GF-D8 (cell line): ENCODE results near the gene CFAP58.
A peak's percentile ranks its signal among the peaks of the same experiment; 100 is the strongest.

Source experiments
- DNase-seq: peaks from one replicate; lab custom pipeline; 2025; lab: John Stamatoyannopoulos, UW

CFAP58 gene

GRCh38 chr10:104334965-104335650, 18.5 kb upstream of the CFAP58 start:
- DNase-seq, result no peak

GRCh38 chr10:104336821-104337467, 16.7 kb upstream of the CFAP58 start:
- DNase-seq, result no peak

GRCh38 chr10:104337521-104337984, 16.1 kb upstream of the CFAP58 start:
- DNase-seq, result peak; percentile 67

- peak; percentile 81 for DNase-seq
Measured at GRCh38 chr10:104337985-104338735, 15.5 kb upstream of the CFAP58 start, which contains the start of gene ITPRIP. Gene ITPRIP, minus strand, starts transcription at chr10:104338465. Its CDS starts 22,414 bp downstream, at chr10:104316051.

DNA sequence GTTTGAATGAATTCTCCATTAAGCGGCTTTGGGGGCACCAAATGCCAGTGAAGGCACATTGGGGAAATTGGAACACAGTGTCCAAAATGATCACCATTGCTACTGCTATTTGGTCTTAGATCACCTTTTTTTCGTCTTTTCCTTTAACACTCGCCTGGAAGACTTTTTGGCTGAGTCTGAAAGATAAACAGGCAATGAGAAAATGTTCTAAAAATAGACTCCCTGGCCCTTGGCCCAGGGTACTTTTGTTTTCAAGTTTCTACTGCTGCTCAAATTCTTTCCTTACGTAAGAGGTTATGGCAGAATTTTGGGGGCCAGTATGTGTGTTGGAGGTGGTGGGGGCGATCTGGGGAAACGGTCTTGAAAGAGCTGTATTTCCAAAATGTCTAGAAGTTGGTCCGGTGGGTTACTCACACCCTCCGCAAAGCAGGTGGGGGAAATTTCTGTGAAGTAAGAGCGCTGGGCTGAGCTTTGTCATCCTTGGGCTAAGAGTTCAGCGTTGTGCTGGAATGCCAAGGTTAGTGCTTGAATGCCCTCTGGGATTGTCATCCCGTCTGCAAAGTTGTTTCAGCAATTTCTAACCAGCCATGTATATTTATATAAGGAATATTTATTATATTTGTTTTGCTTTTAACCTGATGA, 14.0 kb upstream of the CFAP58 start:
- no peak for DNase-seq

- no peak for DNase-seq
Measured at GRCh38 chr10:104340111-104340526, 13.5 kb upstream of the CFAP58 start.

DNA sequence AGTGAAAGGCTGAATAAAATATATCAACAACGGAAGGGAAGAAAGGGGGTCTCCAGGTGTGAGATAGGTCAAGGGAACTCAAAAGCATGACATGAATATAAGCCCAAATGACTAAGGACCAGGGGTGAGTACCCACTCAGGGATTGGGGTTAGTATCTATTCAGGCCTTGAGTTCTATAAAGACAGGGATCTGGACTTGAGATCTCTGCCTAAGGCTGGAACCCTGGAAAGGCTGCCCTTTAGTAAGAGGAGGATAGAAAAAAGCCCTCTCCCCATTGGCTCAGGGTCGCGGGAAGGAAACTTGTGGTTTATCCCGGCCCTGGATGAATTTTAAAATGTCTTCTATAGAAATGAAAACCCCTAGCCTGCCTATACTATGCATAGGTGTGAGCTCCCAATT, 13.0 kb upstream of the CFAP58 start:
- no peak for DNase-seq

DNA sequence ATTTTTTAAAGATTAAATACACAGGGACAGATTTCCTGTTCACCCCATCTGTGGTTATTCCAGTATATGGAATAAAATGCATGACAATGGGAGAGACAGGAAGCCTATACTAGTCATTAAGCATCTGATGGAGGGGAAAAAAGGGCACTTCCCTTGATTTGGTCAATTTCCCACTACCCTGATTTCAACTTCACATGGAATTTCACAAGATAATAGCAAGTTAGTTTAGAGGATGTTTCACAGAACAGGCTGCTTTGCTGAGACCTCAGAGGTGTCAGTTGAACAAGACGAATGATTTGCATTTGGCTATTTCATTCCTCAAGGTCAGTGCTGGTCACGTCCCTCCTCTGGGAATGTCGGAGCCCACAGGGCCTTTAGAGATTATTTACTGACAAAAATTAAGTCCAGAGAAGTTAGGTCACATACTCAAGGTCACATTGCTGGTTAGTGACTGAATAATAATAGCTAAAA, 10.7 kb upstream of the CFAP58 start:
- DNase-seq, result no peak

- no peak for DNase-seq
Measured at GRCh38 chr10:104344219-104344618, 9.4 kb upstream of the CFAP58 start.

DNA sequence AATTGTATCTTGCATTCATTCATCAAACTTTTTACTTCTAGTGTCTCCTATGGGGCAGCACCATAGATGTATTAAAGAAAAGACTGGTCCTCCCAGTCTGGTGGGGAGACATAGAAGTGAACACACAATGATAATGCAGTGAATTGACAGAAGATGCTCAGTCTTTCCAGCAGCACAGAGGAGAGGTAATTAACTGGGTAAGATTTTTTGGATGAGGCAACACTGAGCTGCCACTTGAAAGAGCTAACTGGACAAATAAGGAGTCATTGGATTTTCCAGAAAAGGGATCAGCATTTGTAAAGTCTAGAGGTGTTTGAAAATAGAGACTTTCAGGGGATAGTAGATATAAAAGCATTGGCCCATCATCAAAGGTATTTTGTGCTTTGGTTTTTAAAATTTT, 8.1 kb upstream of the CFAP58 start:
- DNase-seq, result no peak

GRCh38 chr10:104345941-104346340, 7.7 kb upstream of the CFAP58 start:
- no peak for DNase-seq

GRCh38 chr10:104347295-104348045, 6.2 kb upstream of the CFAP58 start:
- no peak for DNase-seq

- DNase-seq, result no peak
Measured at GRCh38 chr10:104348601-104349000, 5.0 kb upstream of the CFAP58 start.

DNA sequence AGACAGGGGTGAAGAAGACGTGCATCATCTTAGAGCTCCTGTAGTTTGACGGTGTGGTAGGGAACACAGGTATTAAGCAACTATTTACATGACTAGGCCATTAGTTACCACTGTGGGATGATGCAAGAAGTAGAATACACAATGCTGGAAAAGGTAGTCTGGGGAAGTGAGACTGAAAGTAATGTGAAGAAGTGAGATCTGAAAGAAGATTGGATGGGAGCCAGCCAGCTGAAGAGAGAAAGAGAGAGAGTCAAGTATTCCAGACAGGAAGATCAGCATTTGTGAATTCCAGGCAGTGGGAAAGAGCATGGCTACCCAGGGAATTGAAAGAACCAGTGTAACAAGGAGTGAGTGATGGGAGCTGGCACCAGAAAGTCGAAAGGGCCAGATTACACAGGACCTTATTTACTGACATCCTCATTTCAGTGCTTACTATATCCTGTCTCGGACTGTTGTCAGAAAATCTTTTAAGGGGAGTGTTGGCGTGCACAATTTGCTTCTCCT, 4.0 kb upstream of the CFAP58 start:
- DNase-seq, result peak; percentile 40

DNA sequence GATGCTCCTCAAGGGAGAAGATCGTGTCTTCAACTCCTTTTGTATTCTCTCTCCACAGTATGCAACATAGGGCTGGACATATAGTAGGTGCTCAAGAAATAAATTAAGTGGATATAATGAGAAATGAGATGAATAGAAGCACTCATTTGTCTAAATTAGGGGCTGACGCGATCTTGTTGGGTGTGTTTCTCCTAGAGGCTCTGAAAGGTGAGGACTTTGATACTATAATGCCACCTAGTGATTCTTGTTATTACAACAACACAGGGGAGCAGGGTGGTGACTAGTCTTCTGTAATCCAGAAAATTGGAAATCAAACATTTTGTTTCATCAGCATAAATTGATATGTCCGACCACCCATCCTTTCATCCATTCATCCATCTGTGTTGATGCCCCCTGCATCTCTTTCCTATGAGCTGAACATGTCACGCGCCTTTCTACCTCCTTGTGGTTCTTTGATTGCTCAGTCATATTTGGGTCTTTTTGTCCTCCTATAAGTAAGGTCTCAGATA, 3.5 kb upstream of the CFAP58 start:
- DNase-seq, result peak; percentile 28

GRCh38 chr10:104351061-104351702, 2.5 kb upstream of the CFAP58 start:
- peak; percentile 40 for DNase-seq

- DNase-seq, result no peak
Measured at GRCh38 chr10:104351919-104352318, 1.7 kb upstream of the CFAP58 start.

- DNase-seq, result no peak
Measured at GRCh38 chr10:104359811-104360210, 6.2 kb downstream of the CFAP58 start.

DNA sequence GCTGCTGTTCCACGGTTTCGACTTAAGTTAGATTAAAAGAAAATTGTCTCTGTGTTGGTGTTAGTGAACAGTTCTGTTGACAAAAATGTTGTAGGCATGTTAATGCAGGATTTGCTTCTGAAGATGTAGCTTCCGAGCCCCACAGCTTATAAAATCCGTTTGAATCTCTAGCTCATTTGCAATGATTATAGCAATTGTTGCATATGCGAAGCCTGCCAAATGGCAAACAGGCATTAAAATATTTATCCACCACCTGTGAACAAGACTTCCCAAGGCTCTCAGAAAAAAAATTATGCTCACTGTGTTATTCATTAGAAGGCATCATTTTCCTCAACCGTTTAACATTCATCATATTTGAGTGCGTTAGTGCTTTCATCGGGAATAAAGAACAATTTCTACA, 14.3 kb downstream of the CFAP58 start:
- DNase-seq, result no peak

DNA sequence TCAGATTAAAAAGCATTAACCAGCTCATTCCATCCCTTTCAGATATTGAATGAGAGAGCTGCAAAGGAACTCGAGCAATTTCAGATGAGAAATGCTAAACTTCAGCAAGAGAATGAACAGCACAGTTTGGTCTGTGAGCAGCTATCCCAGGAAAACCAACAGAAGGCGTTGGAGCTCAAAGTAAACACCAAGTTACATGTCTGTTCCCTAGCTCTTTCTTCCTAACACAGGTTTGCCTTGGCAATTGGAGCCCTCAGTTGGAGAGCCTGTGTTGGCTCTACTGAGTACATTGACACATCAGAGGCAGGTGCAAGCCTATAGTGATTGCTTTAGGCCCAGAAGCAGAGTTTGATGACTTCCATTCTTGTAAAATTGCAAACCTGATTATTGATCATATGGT, 14.7 kb downstream of the CFAP58 start:
- no peak for DNase-seq

- no peak for DNase-seq
Measured at GRCh38 chr10:104371753-104372152, 18.1 kb downstream of the CFAP58 start.
